GM23338 (cell line): ENCODE measurements around the gene MICAL2. TPM values are rescaled to one million over a fixed set of nuclear protein-coding genes. Genes with fewer than 3 reads are reported as not detected.

Experiments
- ATAC-seq: fragments of 200-7000 bp; cut with Tn5 transposase; 3 replicates; pipeline ENCODE4 v1.9.1; 2020
- DNase-seq: peaks from one replicate; pipeline ENCODE4 v3.0.0-alpha.2; 2015; ENCODE audit warnings: low spot score
- H2AFZ ChIP-seq: fragments of 200-600 bp; sonication (generic); 2 replicates; pipeline ENCODE4 v1.8.0; 2016; ENCODE audit warnings: antibody characterized with exemption, mild to moderate bottlenecking, moderate library complexity
- H3F3A ChIP-seq: fragments of 200-600 bp; sonication (generic); replicated peaks from 2 replicates; pipeline ENCODE4 v1.8.0; 2017; ENCODE audit warnings: antibody characterized with exemption, mixed run types, low read depth
- H3K27ac ChIP-seq: fragments of 200-600 bp; sonication (generic); 2 replicates; pipeline ENCODE4 v1.6.1; 2016; ENCODE audit warnings: low read depth
- H3K27me3 ChIP-seq: fragments of 200-600 bp; sonication (generic); 2 replicates; pipeline ENCODE4 v1.8.0; 2016; ENCODE audit warnings: mild to moderate bottlenecking, mixed run types, moderate library complexity; ENCODE audit not compliant: insufficient read depth
- H3K36me3 ChIP-seq: fragments of 200-600 bp; sonication (generic); 2 replicates; pipeline ENCODE4 v1.8.0; 2016; ENCODE audit warnings: mild to moderate bottlenecking; ENCODE audit not compliant: insufficient read depth
- H3K4me1 ChIP-seq: fragments of 200-600 bp; sonication (generic); 2 replicates; pipeline ENCODE4 v1.8.0; 2016; ENCODE audit warnings: mild to moderate bottlenecking, moderate library complexity; ENCODE audit not compliant: insufficient read depth
- H3K4me2 ChIP-seq: fragments of 200-600 bp; sonication (generic); 2 replicates; pipeline ENCODE4 v1.7.1; 2017; ENCODE audit warnings: mixed run types
- H3K4me3 ChIP-seq: fragments of 200-600 bp; sonication (generic); 2 replicates; pipeline ENCODE4 v1.6.1; 2016; ENCODE audit warnings: mixed run types
- H3K79me2 ChIP-seq: fragments of 200-600 bp; sonication (generic); replicated peaks from 2 replicates; pipeline ENCODE4 v1.8.0; 2017; ENCODE audit warnings: mild to moderate bottlenecking; ENCODE audit not compliant: insufficient read depth
- H3K9me2 ChIP-seq: fragments of 200-600 bp; sonication (generic); 2 replicates; pipeline ENCODE4 v1.8.0; 2017; ENCODE audit not compliant: insufficient read depth
- H4K20me1 ChIP-seq: fragments of 200-600 bp; sonication (generic); replicated peaks from 2 replicates; pipeline ENCODE4 v1.8.0; 2017; ENCODE audit warnings: mild to moderate bottlenecking; ENCODE audit not compliant: insufficient read depth
- H3K27ac Mint-ChIP-seq: 2 replicates; pipeline ENCODE4 v1.8.0; 2020; ENCODE audit warnings: inconsistent platforms, mild to moderate bottlenecking, moderate library complexity, mixed read lengths
- H3K27me3 Mint-ChIP-seq: 3 replicates; pipeline ENCODE4 v1.8.0; 2022; ENCODE audit warnings: low read depth, mild to moderate bottlenecking, moderate library complexity, mixed read lengths, inconsistent platforms; ENCODE audit not compliant: insufficient read depth, poor library complexity
- H3K36me3 Mint-ChIP-seq: 3 replicates; pipeline ENCODE4 v1.8.0; 2021; ENCODE audit warnings: low read depth, mild to moderate bottlenecking, inconsistent platforms, moderate library complexity, mixed read lengths
- H3K4me1 Mint-ChIP-seq: 3 replicates; pipeline ENCODE4 v1.8.0; 2020; ENCODE audit warnings: mild to moderate bottlenecking, inconsistent platforms, mixed read lengths
- H3K4me3 Mint-ChIP-seq: 3 replicates; pipeline ENCODE4 v1.8.0; 2021; ENCODE audit warnings: moderate library complexity, mild to moderate bottlenecking, inconsistent platforms, mixed read lengths
- H3K9me3 Mint-ChIP-seq: 3 replicates; pipeline ENCODE4 v1.8.0; 2020; ENCODE audit warnings: moderate library complexity, mild to moderate bottlenecking, inconsistent platforms, mixed read lengths
- NANOG ChIP-seq: IDR thresholded peaks from 2 replicates; pipeline ENCODE4 v1.6.1; 2016; ENCODE audit warnings: antibody characterized with exemption, borderline replicate concordance
- STAT1 ChIP-seq: IDR thresholded peaks from one replicate; pipeline ENCODE4 v1.6.1; 2016; ENCODE audit warnings: antibody characterized with exemption; ENCODE audit not compliant: unreplicated experiment
- polyA plus RNA-seq: library from polyadenylated mRNA; unstranded; fragments of >200 nt; fragmentation: Nextera tagmentation; extraction: Ambion mirVana; gene quantifications from 2 replicates; pipeline ENCODE4 v1.2.1, GENCODE V29; 2016
- total RNA-seq: library from RNA; depleted of rRNA; stranded (reverse); fragments of >200 nt; shearing (Covaris generic); gene quantifications from 2 replicates; pipeline ENCODE4 v1.2.3, GENCODE V29; 2014
- TF ChIP-seq, protein P1 (sequence below): IDR thresholded peaks from one replicate; pipeline ENCODE4 v1.6.1; 2018; ENCODE audit warnings: antibody characterized with exemption; ENCODE audit not compliant: unreplicated experiment
- TF ChIP-seq, protein P2 (sequence below), 2 experiments: fragments of 200-600 bp in 1 of 2; sonication (generic) in 1 of 2; conservative IDR thresholded peaks; 2 replicates each; pipeline versions ENCODE4 v1.5.1 to v1.6.1; 2016 to 2017; ENCODE audit warnings: antibody characterized with exemption in 2 of 2, low read depth in 2 of 2, mild to moderate bottlenecking in 2 of 2, moderate library complexity in 1 of 2
- TF ChIP-seq, protein P3 (sequence below): IDR thresholded peaks from 2 replicates; pipeline ENCODE4 v1.6.1; 2016; ENCODE audit warnings: antibody characterized with exemption

MICAL2 gene
- total and polyA plus RNA-seq, 2 experiments from 2014 or later: 0.66 to 1.4 TPM

DNA sequence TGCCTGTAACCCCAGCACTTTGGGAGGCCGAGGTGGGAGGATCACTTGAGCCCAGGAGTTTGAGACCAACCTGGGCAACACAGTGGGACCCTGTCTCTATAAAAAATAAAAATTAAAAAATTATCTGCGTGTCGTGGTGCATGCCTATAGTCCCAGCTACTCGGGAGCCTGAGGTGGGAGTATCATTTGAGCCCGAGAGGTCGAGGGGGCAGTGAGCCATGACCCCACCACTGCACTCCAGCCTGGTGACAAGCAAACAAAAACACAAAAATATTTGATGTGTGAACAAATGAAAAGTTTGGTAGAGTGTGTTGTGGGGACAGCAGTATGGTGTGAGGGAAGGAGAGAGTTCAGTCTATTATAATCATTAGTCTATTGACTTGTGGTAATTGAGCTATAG is 176.2 kb downstream of the MICAL2 start (continued):
- TF ChIP-seq, protein P1, sequence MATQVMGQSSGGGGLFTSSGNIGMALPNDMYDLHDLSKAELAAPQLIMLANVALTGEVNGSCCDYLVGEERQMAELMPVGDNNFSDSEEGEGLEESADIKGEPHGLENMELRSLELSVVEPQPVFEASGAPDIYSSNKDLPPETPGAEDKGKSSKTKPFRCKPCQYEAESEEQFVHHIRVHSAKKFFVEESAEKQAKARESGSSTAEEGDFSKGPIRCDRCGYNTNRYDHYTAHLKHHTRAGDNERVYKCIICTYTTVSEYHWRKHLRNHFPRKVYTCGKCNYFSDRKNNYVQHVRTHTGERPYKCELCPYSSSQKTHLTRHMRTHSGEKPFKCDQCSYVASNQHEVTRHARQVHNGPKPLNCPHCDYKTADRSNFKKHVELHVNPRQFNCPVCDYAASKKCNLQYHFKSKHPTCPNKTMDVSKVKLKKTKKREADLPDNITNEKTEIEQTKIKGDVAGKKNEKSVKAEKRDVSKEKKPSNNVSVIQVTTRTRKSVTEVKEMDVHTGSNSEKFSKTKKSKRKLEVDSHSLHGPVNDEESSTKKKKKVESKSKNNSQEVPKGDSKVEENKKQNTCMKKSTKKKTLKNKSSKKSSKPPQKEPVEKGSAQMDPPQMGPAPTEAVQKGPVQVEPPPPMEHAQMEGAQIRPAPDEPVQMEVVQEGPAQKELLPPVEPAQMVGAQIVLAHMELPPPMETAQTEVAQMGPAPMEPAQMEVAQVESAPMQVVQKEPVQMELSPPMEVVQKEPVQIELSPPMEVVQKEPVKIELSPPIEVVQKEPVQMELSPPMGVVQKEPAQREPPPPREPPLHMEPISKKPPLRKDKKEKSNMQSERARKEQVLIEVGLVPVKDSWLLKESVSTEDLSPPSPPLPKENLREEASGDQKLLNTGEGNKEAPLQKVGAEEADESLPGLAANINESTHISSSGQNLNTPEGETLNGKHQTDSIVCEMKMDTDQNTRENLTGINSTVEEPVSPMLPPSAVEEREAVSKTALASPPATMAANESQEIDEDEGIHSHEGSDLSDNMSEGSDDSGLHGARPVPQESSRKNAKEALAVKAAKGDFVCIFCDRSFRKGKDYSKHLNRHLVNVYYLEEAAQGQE: no peak
- no peak for TF ChIP-seq NANOG

DNA sequence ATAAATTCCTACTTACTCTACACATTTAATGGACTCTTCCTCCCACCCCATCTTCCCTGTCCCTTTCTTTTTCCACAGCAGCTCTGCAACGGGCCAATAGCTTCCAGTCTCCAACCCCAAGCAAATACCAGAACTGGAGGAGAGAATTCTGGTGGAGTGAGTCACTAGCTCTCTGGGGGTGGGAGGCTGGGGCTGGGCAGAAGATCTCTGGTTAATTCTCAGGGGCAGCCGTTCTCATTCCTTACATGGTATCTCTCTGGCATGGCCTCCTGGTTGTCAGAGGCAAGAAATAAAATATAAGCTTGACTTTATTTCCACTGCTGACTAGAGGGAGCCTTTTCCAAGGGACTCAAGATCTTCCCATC is 176.6 kb downstream of the MICAL2 start:
- no peaks in the 10 kb centered on the region; the same call in 1 of the 2 replicates for H3K4me1 ChIP-seq
- H4K20me1 ChIP-seq: no peaks in the 10 kb centered on the region
- H3K79me2 ChIP-seq: no peaks in the 10 kb centered on the region
- TF ChIP-seq, protein P2, sequence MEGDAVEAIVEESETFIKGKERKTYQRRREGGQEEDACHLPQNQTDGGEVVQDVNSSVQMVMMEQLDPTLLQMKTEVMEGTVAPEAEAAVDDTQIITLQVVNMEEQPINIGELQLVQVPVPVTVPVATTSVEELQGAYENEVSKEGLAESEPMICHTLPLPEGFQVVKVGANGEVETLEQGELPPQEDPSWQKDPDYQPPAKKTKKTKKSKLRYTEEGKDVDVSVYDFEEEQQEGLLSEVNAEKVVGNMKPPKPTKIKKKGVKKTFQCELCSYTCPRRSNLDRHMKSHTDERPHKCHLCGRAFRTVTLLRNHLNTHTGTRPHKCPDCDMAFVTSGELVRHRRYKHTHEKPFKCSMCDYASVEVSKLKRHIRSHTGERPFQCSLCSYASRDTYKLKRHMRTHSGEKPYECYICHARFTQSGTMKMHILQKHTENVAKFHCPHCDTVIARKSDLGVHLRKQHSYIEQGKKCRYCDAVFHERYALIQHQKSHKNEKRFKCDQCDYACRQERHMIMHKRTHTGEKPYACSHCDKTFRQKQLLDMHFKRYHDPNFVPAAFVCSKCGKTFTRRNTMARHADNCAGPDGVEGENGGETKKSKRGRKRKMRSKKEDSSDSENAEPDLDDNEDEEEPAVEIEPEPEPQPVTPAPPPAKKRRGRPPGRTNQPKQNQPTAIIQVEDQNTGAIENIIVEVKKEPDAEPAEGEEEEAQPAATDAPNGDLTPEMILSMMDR (conservative IDR thresholded peaks at IDR 0.05; ENCODE audit: low read depth in 2 of 2): no peak
- no peak for TF ChIP-seq STAT1
- TF ChIP-seq, protein P3, sequence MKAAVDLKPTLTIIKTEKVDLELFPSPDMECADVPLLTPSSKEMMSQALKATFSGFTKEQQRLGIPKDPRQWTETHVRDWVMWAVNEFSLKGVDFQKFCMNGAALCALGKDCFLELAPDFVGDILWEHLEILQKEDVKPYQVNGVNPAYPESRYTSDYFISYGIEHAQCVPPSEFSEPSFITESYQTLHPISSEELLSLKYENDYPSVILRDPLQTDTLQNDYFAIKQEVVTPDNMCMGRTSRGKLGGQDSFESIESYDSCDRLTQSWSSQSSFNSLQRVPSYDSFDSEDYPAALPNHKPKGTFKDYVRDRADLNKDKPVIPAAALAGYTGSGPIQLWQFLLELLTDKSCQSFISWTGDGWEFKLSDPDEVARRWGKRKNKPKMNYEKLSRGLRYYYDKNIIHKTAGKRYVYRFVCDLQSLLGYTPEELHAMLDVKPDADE: no peak
- TF ChIP-seq, protein P1: no peak
- DNase-seq: no peak
- no peak overlapping the region for H3K27ac Mint-ChIP-seq
- H3K27me3 ChIP-seq: no peaks in the 10 kb centered on the region
- H2AFZ ChIP-seq: no peak overlapping the region
- H3F3A ChIP-seq: no peaks in the 10 kb centered on the region
- peaks cover 7% of the 10 kb centered on the region for H3K27me3 Mint-ChIP-seq
- no peaks in the 10 kb centered on the region for H3K9me2 ChIP-seq
- H3K36me3 ChIP-seq: no peaks in the 10 kb centered on the region
- no peaks in the 10 kb centered on the region for H3K9me3 Mint-ChIP-seq
- ATAC-seq: no peak
- no peak overlapping the region for H3K27ac ChIP-seq
- H3K36me3 Mint-ChIP-seq: no peaks in the 10 kb centered on the region; the same call in 2 of the 3 replicates
- no peak overlapping the region for H3K4me2 ChIP-seq
- H3K4me1 Mint-ChIP-seq: peaks cover 7% of the 10 kb centered on the region
- no peak overlapping the region for H3K4me3 Mint-ChIP-seq
- no peak overlapping the region for H3K4me3 ChIP-seq
